HFFc6 (cell line): ENCODE measurements around the gene GATAD2B. TPM values are rescaled to one million over a fixed set of nuclear protein-coding genes. Genes with fewer than 3 reads are reported as not detected.

Experiments used
- DNase-seq: peaks from one replicate; pipeline ENCODE4 v3.0.0-alpha.2; 2018
- H3K27ac Mint-ChIP-seq: 2 replicates; pipeline ENCODE4 v1.8.0; 2020; ENCODE audit warnings: mild to moderate bottlenecking, mixed read lengths
- H3K27me3 Mint-ChIP-seq: 2 replicates; pipeline ENCODE4 v1.8.0; 2021; ENCODE audit warnings: mild to moderate bottlenecking, moderate library complexity, mixed read lengths; ENCODE audit not compliant: insufficient read depth
- H3K36me3 Mint-ChIP-seq: 2 replicates; pipeline ENCODE4 v1.8.0; 2021; ENCODE audit warnings: low read depth, mixed read lengths
- H3K4me1 Mint-ChIP-seq: 2 replicates; pipeline ENCODE4 v1.8.0; 2020; ENCODE audit warnings: low read depth, mixed read lengths
- H3K4me3 Mint-ChIP-seq: 2 replicates; pipeline ENCODE4 v1.8.0; 2020; ENCODE audit warnings: mild to moderate bottlenecking, moderate library complexity, mixed read lengths
- H3K9me3 Mint-ChIP-seq: 2 replicates; pipeline ENCODE4 v1.8.0; 2020; ENCODE audit warnings: mild to moderate bottlenecking, mixed read lengths
- total RNA-seq, 6 experiments: library from RNA; stranded (reverse); fragmentation: NEBNext Ultra II Directional; extraction: Animal tissue kit (Norgen Biotek cat#: 25700); gene quantifications; 2 replicates in 1 of 6; 3 replicates in 5 of 6; pipeline ENCODE4 v1.2.3, GENCODE V29; 2021
- TF ChIP-seq, protein P1 (sequence below): fragments of 200-600 bp; sonication (generic); IDR thresholded peaks from 2 replicates; pipeline ENCODE4 v1.5.0; 2021; ENCODE audit warnings: antibody characterized with exemption, mild to moderate bottlenecking

Gene GATAD2B
- total RNA-seq, 6 experiments from 2014 or later = 29.3 to 40.9 (median 38.4) TPM

DNA sequence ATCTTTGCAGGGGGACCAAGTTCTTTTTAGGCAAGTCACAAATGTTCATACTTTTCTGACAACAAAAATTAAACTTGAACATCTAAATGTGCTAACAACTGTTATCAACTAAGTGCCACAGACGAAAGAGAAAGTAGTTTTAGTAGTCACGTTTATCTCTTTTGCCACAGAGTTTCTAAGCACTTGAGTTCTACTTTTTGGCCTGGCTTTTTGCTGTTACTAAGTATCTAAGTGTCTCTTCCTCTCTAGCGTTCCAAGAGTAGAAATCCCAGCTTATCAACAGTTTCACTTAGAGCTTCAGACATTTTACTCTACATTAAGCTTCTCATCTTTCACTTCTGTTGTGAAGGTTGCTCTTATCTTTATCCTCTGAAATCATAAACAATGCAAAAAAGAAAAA lies 34.2 kb downstream of the GATAD2B start:
- H3K9me3 Mint-ChIP-seq = no peaks in the 10 kb centered on the region
- DNase-seq = no peak
- no peaks in the 10 kb centered on the region for H3K27me3 Mint-ChIP-seq
- no peak overlapping the region for H3K27ac Mint-ChIP-seq
- TF ChIP-seq, protein P1, sequence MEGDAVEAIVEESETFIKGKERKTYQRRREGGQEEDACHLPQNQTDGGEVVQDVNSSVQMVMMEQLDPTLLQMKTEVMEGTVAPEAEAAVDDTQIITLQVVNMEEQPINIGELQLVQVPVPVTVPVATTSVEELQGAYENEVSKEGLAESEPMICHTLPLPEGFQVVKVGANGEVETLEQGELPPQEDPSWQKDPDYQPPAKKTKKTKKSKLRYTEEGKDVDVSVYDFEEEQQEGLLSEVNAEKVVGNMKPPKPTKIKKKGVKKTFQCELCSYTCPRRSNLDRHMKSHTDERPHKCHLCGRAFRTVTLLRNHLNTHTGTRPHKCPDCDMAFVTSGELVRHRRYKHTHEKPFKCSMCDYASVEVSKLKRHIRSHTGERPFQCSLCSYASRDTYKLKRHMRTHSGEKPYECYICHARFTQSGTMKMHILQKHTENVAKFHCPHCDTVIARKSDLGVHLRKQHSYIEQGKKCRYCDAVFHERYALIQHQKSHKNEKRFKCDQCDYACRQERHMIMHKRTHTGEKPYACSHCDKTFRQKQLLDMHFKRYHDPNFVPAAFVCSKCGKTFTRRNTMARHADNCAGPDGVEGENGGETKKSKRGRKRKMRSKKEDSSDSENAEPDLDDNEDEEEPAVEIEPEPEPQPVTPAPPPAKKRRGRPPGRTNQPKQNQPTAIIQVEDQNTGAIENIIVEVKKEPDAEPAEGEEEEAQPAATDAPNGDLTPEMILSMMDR = no peak
- peaks cover 5% of the 10 kb centered on the region; the same call in 1 of the 2 replicates for H3K36me3 Mint-ChIP-seq
- H3K4me3 Mint-ChIP-seq = no peak overlapping the region
- peaks cover 17% of the 10 kb centered on the region for H3K4me1 Mint-ChIP-seq

DNA sequence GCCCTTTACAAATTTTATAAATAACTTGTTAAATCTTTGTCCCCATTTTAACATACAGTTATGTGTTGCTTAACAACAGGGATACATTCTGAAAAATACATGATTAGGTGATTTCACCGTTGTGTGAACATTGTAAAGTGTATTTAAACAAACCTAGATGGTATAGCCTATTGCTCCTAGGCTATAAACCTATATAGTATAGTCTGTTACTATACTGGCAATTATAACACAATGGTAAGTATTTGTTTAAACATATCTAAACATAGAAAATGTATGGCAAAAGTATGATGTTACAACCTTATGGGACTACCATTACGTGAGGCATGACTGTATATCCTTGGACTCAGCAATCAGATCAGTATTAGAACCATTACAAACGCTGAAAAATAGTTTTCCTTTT lies 36.6 kb downstream of the GATAD2B start:
- H3K9me3 Mint-ChIP-seq = no peaks in the 10 kb centered on the region
- no peak overlapping the region for H3K4me3 Mint-ChIP-seq
- no peak overlapping the region for H3K27ac Mint-ChIP-seq
- peaks cover 5% of the 10 kb centered on the region; the same call in 1 of the 2 replicates for H3K36me3 Mint-ChIP-seq
- H3K4me1 Mint-ChIP-seq = peaks cover 17% of the 10 kb centered on the region
- H3K27me3 Mint-ChIP-seq = no peaks in the 10 kb centered on the region
- TF ChIP-seq, protein P1 = no peak
- no peak for DNase-seq

DNA sequence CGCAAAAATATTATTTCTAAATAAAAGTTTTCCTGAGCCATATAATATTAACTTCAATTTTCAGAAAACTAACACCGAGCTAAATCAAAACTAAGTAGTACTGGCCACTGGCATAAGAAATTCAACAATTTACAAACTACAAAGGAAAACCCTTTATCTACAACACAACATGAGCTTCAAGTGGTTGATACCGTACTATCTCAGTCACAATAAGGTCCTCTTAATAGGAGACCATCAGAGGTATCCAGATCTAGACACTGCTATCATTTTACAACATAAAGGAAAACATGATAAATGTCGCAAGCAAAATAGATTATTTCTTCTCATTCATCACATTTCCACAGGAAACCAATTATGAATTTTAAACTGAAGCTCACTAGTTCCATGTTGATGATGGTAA lies 39.5 kb downstream of the GATAD2B start:
- H3K27me3 Mint-ChIP-seq = no peaks in the 10 kb centered on the region; the same call in 1 of the 2 replicates
- H3K9me3 Mint-ChIP-seq = no peaks in the 10 kb centered on the region
- peaks cover 11% of the 10 kb centered on the region for H3K4me1 Mint-ChIP-seq
- no peak overlapping the region for H3K27ac Mint-ChIP-seq
- TF ChIP-seq, protein P1 = no peak
- no peaks in the 10 kb centered on the region for H3K36me3 Mint-ChIP-seq
- H3K4me3 Mint-ChIP-seq = no peak overlapping the region
- DNase-seq = no peak

DNA sequence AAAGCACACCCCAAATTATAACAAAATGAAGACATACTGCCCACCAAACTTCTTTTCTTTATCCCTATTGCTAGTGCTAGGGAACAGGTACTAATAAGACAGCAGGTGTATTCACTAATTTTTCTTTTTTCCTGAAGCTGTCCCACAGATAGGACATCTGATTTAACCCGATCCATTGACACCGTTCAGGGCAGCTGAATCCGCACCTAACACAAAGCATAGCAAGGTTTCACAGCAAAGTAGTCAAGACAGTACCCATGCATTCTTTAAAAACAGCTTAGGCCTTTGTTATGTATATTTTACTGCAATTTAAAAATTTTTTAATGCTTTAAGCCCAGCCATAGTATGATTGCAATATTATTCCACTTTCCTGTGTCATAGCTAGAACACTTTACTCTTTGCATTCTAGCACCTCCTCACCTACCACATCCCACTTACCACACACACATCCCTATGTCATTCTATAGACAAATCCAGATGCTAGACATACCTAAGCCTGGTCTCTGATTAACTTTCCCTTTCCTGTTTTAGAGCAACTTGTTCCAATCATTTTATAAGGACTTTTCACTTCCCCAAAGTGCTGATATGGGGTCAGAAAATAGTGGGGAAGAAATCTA lies 40.4 kb downstream of the GATAD2B start:
- no peaks in the 10 kb centered on the region; the same call in 1 of the 2 replicates for H3K27me3 Mint-ChIP-seq
- no peak overlapping the region for H3K4me3 Mint-ChIP-seq
- DNase-seq = no peak
- H3K9me3 Mint-ChIP-seq = no peaks in the 10 kb centered on the region
- TF ChIP-seq, protein P1 = no peak
- peaks cover 6% of the 10 kb centered on the region; the same call in 1 of the 2 replicates for H3K4me1 Mint-ChIP-seq
- H3K27ac Mint-ChIP-seq = no peak overlapping the region
- no peaks in the 10 kb centered on the region for H3K36me3 Mint-ChIP-seq

DNA sequence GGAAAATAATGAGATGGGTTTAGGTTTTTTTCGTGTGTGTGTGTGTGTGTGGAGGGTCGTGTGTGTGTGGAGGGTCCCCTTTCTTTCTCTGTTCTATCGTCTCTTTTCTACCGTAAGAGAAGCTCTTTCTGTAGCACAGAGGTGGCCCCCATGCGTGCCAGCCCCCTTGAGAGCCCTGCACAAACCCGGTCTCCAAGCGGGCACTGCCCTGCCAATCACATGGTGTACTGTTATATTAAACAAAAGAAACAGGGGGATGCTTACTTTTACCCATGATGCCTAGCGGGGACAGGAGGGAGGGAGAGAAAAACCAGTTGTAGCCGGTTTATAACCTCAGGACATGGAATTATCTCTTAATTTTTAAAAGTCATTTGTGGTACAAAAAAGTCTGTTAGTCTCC lies 41.0 kb downstream of the GATAD2B start:
- DNase-seq = peak; percentile 43
- no peak overlapping the region for H3K27ac Mint-ChIP-seq
- TF ChIP-seq, protein P1 = no peak
- no peak overlapping the region for H3K4me3 Mint-ChIP-seq
- no peaks in the 10 kb centered on the region for H3K36me3 Mint-ChIP-seq
- no peaks in the 10 kb centered on the region; the same call in 1 of the 2 replicates for H3K27me3 Mint-ChIP-seq
- peaks cover 2% of the 10 kb centered on the region; the same call in 1 of the 2 replicates for H3K4me1 Mint-ChIP-seq
- H3K9me3 Mint-ChIP-seq = no peaks in the 10 kb centered on the region
